ENCODE data around the gene CEPT1. TPM values are rescaled to one million over a fixed set of nuclear protein-coding genes. Genes with fewer than 3 reads are reported as not detected.

The CEPT1 gene
- total and polyA plus RNA-seq, 2 of the 13 experiments (the other 11 are each of a cell fraction or from before 2014, with no cell fraction given), result 35.7 to 48.2 TPM

GRCh38 chr1:111222308-111223125, 82.5 kb downstream of the CEPT1 start (continued):
- TF ChIP-seq ADNP (CRISPR knock-in tag; IDR thresholded peaks at IDR 0.05) (no peak), KLF11 (CRISPR knock-in tag; IDR thresholded peaks at IDR 0.05) (0 out of 2 replicates have a peak, but pooled peaks have one; percentile 30), TBX2 (CRISPR knock-in tag; IDR thresholded peaks at IDR 0.05; ENCODE audit: borderline replicate concordance) (peak; percentile 29; the same call in 1 of the 2 replicates), ZFP90 (CRISPR knock-in tag; IDR thresholded peaks at IDR 0.05; ENCODE audit: borderline replicate concordance) (no peak), RBAK (CRISPR knock-in tag; IDR thresholded peaks at IDR 0.05) (no peak), REXO4 (CRISPR knock-in tag; IDR thresholded peaks at IDR 0.05; ENCODE audit: borderline replicate concordance) (no peak), MEIS2 (CRISPR knock-in tag; IDR thresholded peaks at IDR 0.05) (no peak), ZNF776 (CRISPR knock-in tag; IDR thresholded peaks at IDR 0.05) (no peak), ZNF251 (CRISPR knock-in tag; IDR thresholded peaks at IDR 0.05) (no peak), SIN3B (IDR thresholded peaks at IDR 0.05; ENCODE audit: low read length) (no peak), DPF2 (CRISPR knock-in tag; IDR thresholded peaks at IDR 0.05; ENCODE audit: borderline replicate concordance, low read depth) (no peak), MBNL3 (CRISPR knock-in tag; conservative IDR thresholded peaks at IDR 0.05) (no peak), ZBTB7A (CRISPR knock-in tag; IDR thresholded peaks at IDR 0.05) (no peak), SIX4 (CRISPR knock-in tag; IDR thresholded peaks at IDR 0.05) (no peak), STAG1 (CRISPR knock-in tag; IDR thresholded peaks at IDR 0.05) (peak; percentile 98), ISL2 (CRISPR knock-in tag; IDR thresholded peaks at IDR 0.05) (no peak), ZNF605 (CRISPR knock-in tag; IDR thresholded peaks at IDR 0.05) (no peak), BORCS8-MEF2B (CRISPR knock-in tag; IDR thresholded peaks at IDR 0.05) (0 out of 2 replicates have a peak, but pooled peaks have one; percentile 30), ZNF841 (CRISPR knock-in tag; IDR thresholded peaks at IDR 0.05; ENCODE audit: borderline replicate concordance) (no peak), ZNF616 (CRISPR knock-in tag; IDR thresholded peaks at IDR 0.05; ENCODE audit: low read depth) (no peak), ZNF34 (CRISPR knock-in tag; IDR thresholded peaks at IDR 0.05; ENCODE audit: borderline replicate concordance) (no peak), AGO1 (IDR thresholded peaks at IDR 0.05; ENCODE audit: low read depth, low read length, poor library complexity, severe bottlenecking) (no peak), TSC22D2 (CRISPR knock-in tag; IDR thresholded peaks at IDR 0.05; ENCODE audit: borderline replicate concordance) (no peak)
- TF ChIP-seq, protein P1, sequence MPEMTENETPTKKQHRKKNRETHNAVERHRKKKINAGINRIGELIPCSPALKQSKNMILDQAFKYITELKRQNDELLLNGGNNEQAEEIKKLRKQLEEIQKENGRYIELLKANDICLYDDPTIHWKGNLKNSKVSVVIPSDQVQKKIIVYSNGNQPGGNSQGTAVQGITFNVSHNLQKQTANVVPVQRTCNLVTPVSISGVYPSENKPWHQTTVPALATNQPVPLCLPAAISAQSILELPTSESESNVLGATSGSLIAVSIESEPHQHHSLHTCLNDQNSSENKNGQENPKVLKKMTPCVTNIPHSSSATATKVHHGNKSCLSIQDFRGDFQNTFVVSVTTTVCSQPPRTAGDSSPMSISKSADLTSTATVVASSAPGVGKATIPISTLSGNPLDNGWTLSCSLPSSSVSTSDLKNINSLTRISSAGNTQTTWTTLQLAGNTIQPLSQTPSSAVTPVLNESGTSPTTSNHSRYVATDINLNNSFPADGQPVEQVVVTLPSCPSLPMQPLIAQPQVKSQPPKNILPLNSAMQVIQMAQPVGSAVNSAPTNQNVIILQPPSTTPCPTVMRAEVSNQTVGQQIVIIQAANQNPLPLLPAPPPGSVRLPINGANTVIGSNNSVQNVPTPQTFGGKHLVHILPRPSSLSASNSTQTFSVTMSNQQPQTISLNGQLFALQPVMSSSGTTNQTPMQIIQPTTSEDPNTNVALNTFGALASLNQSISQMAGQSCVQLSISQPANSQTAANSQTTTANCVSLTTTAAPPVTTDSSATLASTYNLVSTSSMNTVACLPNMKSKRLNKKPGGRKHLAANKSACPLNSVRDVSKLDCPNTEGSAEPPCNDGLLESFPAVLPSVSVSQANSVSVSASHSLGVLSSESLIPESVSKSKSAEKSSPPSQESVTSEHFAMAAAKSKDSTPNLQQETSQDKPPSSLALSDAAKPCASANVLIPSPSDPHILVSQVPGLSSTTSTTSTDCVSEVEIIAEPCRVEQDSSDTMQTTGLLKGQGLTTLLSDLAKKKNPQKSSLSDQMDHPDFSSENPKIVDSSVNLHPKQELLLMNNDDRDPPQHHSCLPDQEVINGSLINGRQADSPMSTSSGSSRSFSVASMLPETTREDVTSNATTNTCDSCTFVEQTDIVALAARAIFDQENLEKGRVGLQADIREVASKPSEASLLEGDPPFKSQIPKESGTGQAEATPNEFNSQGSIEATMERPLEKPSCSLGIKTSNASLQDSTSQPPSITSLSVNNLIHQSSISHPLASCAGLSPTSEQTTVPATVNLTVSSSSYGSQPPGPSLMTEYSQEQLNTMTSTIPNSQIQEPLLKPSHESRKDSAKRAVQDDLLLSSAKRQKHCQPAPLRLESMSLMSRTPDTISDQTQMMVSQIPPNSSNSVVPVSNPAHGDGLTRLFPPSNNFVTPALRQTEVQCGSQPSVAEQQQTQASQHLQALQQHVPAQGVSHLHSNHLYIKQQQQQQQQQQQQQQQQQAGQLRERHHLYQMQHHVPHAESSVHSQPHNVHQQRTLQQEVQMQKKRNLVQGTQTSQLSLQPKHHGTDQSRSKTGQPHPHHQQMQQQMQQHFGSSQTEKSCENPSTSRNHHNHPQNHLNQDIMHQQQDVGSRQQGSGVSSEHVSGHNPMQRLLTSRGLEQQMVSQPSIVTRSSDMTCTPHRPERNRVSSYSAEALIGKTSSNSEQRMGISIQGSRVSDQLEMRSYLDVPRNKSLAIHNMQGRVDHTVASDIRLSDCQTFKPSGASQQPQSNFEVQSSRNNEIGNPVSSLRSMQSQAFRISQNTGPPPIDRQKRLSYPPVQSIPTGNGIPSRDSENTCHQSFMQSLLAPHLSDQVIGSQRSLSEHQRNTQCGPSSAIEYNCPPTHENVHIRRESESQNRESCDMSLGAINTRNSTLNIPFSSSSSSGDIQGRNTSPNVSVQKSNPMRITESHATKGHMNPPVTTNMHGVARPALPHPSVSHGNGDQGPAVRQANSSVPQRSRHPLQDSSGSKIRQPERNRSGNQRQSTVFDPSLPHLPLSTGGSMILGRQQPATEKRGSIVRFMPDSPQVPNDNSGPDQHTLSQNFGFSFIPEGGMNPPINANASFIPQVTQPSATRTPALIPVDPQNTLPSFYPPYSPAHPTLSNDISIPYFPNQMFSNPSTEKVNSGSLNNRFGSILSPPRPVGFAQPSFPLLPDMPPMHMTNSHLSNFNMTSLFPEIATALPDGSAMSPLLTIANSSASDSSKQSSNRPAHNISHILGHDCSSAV (CRISPR knock-in tag; IDR thresholded peaks at IDR 0.05; ENCODE audit: borderline replicate concordance), result peak; percentile 42; the same call in 1 of the 2 replicates

All from HepG2 (cell line).